SK-N-SH (cell line): ENCODE measurements around the gene CEP57L1.

Experiments used
- EP300 ChIP-seq, 2 experiments: IDR thresholded peaks; 2 replicates each; pipeline versions ENCODE4 v1.4.0 to v1.6.1; 2012; ENCODE audit warnings: borderline replicate concordance in 1 of 2, low read depth in 1 of 2, low read length in 1 of 2
- EZH2phosphoT487 ChIP-seq: fragments of 200-600 bp; sonication (generic); IDR thresholded peaks from 2 replicates; pipeline ENCODE4 v1.6.1; 2017; ENCODE audit warnings: low read depth, mixed run types, mild to moderate bottlenecking, antibody characterized with exemption, moderate library complexity, borderline replicate concordance
- FOSL2 ChIP-seq: IDR thresholded peaks from 2 replicates; pipeline ENCODE4 v1.4.0; 2012; ENCODE audit warnings: low read depth, mild to moderate bottlenecking, moderate library complexity, borderline replicate concordance
- JUND ChIP-seq: IDR thresholded peaks from 2 replicates; pipeline ENCODE4 v1.4.0; 2012
- POLR2AphosphoS5 ChIP-seq: IDR thresholded peaks from 2 replicates; pipeline ENCODE4 v1.6.1; 2012; ENCODE audit warnings: low read depth, low read length
- RXRA ChIP-seq: IDR thresholded peaks from 2 replicates; pipeline ENCODE4 v1.4.0; 2012; ENCODE audit warnings: low read depth, mild to moderate bottlenecking, borderline replicate concordance
- TAF1 ChIP-seq: IDR thresholded peaks from 2 replicates; pipeline ENCODE4 v1.6.1; 2012; ENCODE audit warnings: low read depth, mild to moderate bottlenecking, low read length, moderate library complexity, borderline replicate concordance
- TCF12 ChIP-seq: IDR thresholded peaks from 2 replicates; pipeline ENCODE4 v1.4.0; 2012
- TEAD4 ChIP-seq: IDR thresholded peaks from 2 replicates; pipeline ENCODE4 v1.4.0; 2012; ENCODE audit warnings: mild to moderate bottlenecking, borderline replicate concordance; ENCODE audit not compliant: insufficient read depth
- YY1 ChIP-seq: IDR thresholded peaks from 2 replicates; pipeline ENCODE4 v1.4.0; 2012; ENCODE audit warnings: low read depth, mild to moderate bottlenecking
- TF ChIP-seq, protein P1 (sequence below): IDR thresholded peaks from 2 replicates; pipeline ENCODE4 v1.6.1; 2012; ENCODE audit warnings: mild to moderate bottlenecking, low read depth, low read length, moderate library complexity
- TF ChIP-seq, protein P2 (sequence below): fragments of 200-600 bp; sonication (generic); IDR thresholded peaks from 2 replicates; pipeline ENCODE4 v1.6.1; 2017; ENCODE audit warnings: antibody characterized with exemption, mild to moderate bottlenecking, moderate library complexity
- TF ChIP-seq, protein P3 (sequence below): IDR thresholded peaks from 2 replicates; pipeline ENCODE4 v1.4.0; 2012; ENCODE audit warnings: low read depth, borderline replicate concordance
- TF ChIP-seq, protein P4 (sequence below): fragments of 150-350 bp; IDR thresholded peaks from 2 replicates; pipeline ENCODE4 v1.6.1; 2016; ENCODE audit warnings: mild to moderate bottlenecking, low read depth, low read length

DNA sequence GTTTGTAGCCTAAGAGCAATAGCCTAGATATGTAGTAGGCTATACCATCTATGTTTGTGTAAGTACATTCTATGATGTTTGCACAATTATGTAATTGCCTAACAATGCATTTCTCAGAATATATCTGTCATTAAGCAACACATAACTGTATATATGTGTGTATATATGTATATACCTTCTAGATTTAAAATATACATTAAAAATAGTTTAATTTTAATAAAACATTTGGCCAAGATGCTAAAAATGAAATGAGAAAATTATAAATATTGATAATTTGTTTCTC is 21.2 kb upstream of the CEP57L1 start:
- TF ChIP-seq JUND: no peak
- TF ChIP-seq, protein P1, sequence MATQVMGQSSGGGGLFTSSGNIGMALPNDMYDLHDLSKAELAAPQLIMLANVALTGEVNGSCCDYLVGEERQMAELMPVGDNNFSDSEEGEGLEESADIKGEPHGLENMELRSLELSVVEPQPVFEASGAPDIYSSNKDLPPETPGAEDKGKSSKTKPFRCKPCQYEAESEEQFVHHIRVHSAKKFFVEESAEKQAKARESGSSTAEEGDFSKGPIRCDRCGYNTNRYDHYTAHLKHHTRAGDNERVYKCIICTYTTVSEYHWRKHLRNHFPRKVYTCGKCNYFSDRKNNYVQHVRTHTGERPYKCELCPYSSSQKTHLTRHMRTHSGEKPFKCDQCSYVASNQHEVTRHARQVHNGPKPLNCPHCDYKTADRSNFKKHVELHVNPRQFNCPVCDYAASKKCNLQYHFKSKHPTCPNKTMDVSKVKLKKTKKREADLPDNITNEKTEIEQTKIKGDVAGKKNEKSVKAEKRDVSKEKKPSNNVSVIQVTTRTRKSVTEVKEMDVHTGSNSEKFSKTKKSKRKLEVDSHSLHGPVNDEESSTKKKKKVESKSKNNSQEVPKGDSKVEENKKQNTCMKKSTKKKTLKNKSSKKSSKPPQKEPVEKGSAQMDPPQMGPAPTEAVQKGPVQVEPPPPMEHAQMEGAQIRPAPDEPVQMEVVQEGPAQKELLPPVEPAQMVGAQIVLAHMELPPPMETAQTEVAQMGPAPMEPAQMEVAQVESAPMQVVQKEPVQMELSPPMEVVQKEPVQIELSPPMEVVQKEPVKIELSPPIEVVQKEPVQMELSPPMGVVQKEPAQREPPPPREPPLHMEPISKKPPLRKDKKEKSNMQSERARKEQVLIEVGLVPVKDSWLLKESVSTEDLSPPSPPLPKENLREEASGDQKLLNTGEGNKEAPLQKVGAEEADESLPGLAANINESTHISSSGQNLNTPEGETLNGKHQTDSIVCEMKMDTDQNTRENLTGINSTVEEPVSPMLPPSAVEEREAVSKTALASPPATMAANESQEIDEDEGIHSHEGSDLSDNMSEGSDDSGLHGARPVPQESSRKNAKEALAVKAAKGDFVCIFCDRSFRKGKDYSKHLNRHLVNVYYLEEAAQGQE: no peak
- TF ChIP-seq, protein P2, sequence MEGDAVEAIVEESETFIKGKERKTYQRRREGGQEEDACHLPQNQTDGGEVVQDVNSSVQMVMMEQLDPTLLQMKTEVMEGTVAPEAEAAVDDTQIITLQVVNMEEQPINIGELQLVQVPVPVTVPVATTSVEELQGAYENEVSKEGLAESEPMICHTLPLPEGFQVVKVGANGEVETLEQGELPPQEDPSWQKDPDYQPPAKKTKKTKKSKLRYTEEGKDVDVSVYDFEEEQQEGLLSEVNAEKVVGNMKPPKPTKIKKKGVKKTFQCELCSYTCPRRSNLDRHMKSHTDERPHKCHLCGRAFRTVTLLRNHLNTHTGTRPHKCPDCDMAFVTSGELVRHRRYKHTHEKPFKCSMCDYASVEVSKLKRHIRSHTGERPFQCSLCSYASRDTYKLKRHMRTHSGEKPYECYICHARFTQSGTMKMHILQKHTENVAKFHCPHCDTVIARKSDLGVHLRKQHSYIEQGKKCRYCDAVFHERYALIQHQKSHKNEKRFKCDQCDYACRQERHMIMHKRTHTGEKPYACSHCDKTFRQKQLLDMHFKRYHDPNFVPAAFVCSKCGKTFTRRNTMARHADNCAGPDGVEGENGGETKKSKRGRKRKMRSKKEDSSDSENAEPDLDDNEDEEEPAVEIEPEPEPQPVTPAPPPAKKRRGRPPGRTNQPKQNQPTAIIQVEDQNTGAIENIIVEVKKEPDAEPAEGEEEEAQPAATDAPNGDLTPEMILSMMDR: no peak
- no peak for TF ChIP-seq RXRA
- TF ChIP-seq TAF1: no peak
- TF ChIP-seq EP300 (IDR thresholded peaks at IDR 0.05; ENCODE audit: borderline replicate concordance in 1 of 2, low read depth in 1 of 2, low read length in 1 of 2): no peak
- no peak for TF ChIP-seq YY1
- TF ChIP-seq EZH2phosphoT487: no peak
- TF ChIP-seq FOSL2: no peak
- no peak for TF ChIP-seq POLR2AphosphoS5
- TF ChIP-seq TCF12: no peak
- TF ChIP-seq, protein P3, sequence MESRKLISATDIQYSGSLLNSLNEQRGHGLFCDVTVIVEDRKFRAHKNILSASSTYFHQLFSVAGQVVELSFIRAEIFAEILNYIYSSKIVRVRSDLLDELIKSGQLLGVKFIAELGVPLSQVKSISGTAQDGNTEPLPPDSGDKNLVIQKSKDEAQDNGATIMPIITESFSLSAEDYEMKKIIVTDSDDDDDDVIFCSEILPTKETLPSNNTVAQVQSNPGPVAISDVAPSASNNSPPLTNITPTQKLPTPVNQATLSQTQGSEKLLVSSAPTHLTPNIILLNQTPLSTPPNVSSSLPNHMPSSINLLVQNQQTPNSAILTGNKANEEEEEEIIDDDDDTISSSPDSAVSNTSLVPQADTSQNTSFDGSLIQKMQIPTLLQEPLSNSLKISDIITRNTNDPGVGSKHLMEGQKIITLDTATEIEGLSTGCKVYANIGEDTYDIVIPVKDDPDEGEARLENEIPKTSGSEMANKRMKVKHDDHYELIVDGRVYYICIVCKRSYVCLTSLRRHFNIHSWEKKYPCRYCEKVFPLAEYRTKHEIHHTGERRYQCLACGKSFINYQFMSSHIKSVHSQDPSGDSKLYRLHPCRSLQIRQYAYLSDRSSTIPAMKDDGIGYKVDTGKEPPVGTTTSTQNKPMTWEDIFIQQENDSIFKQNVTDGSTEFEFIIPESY: no peak
- no peak for TF ChIP-seq TEAD4
- TF ChIP-seq, protein P4, sequence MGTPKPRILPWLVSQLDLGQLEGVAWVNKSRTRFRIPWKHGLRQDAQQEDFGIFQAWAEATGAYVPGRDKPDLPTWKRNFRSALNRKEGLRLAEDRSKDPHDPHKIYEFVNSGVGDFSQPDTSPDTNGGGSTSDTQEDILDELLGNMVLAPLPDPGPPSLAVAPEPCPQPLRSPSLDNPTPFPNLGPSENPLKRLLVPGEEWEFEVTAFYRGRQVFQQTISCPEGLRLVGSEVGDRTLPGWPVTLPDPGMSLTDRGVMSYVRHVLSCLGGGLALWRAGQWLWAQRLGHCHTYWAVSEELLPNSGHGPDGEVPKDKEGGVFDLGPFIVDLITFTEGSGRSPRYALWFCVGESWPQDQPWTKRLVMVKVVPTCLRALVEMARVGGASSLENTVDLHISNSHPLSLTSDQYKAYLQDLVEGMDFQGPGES: no peak
